Midbrain (tissue), 1 donor: ENCODE measurements around the gene SLMAP.
"Not testable (repeated sequence)": the region's sequence is repeated elsewhere in the genome, so short reads cannot be mapped to it uniquely, and the experiment has no call there.

Experiments
- DNase-seq: peaks from one replicate; lab custom pipeline; 2025; lab: John Stamatoyannopoulos, UW

Gene SLMAP

GRCh38 chr3:57826952-57827723 is 71.0 kb downstream of the SLMAP start:
- DNase-seq, result no peak

DNA sequence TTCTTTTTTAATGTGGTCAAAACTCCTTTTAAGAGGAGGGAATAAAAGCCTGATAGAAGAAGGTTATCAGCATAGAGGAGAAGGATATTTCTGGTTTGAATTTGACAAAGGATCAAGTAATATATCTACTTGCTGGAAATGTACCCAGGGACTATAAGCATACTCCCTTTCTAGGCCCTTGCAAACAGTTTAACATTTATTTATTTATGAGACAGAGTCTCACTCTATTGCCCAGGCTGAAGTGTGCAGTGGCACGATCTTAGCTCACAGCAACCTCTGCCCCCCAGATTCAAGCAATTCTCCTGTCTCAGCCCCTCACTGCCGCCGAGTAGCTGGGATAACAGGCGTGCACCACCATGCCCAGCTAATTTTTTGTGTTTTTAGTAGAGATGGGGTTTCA is 71.6 kb downstream of the SLMAP start:
- DNase-seq, result no peak

- DNase-seq, result no peak
Observed at GRCh38 chr3:57832486-57832885, 76.4 kb downstream of the SLMAP start.

DNA sequence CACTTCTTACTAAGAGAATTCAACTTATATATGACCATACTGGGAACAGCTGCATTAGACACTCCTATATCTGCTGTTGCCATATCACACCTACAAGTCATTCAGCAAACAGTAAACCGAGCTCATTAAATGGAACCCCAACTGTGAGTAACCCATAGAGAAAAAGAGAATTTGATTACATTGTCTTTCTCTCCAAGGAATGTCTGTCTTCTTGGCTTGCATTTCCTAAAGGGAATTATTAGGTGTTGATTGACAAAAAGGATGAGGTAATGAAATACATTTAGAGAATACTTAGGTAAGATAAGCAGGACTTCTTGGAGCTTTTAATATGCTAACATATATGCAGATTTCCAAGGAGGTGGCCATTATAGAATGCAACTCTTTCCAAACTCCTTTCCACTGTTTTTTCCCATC is 76.8 kb downstream of the SLMAP start:
- DNase-seq, result no peak

DNA sequence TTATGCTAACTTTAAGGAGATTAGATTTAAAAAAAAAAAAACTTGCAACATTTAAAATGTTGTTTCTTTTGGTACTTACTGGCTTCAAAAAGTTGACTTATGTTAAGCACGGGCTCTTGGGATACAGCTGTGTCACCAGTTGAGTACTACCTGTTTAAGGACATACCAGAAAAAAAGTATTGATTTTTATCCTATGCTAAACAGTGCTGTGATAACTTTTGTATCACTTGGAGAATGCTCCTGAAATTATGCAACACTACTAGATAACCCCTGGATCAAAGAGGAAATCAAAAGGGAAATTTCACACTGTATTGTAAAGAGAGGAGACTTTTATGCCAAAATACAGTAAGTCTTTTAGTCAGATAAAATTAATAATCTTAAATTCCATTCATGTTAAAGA is 77.7 kb downstream of the SLMAP start:
- no peak for DNase-seq

DNA sequence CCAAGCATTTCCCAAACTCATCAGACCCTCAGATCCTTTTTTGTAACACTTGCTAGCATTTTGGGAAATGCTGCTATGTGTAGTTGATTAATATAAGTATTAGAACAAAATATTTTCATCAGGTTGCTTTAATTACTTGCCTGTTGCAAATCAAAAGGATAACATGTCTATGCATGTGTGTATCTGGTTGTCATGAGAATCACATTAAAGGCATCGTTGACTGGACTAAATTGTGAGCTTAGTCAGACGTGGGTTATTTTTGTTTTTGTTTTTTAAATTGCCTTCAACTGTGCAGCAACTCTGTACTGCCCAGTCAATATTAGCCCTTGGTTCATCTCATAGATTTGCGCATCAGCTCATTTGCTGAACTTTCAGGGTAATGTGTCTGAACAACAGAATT is 81.6 kb downstream of the SLMAP start:
- no peak for DNase-seq

DNA sequence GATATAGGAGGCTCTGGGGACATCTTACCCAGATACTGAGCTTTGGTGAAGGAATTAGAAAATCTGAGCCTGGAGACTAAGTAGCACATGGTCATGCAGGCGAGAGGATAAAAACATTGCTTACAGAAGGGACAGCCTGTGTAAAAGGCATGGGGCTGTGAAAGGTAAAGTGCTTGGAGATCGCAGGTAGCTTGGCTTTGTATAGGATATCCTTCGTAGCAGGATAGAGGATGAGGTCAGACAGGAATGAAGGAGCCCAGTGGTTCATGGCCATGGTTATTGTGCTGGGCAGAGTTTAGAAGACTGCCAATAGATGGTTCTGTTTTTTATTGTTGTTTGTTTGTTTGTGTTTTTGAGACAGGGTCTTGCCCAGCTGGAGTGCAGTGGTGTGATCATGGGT is 82.5 kb downstream of the SLMAP start:
- DNase-seq, result no peak

- no peak for DNase-seq
Observed at GRCh38 chr3:57840473-57840872, 84.4 kb downstream of the SLMAP start.

- no peak for DNase-seq
Observed at GRCh38 chr3:57841818-57842217, 85.7 kb downstream of the SLMAP start.

- DNase-seq, result no peak
Observed at GRCh38 chr3:57848177-57848738, 92.1 kb downstream of the SLMAP start.

DNA sequence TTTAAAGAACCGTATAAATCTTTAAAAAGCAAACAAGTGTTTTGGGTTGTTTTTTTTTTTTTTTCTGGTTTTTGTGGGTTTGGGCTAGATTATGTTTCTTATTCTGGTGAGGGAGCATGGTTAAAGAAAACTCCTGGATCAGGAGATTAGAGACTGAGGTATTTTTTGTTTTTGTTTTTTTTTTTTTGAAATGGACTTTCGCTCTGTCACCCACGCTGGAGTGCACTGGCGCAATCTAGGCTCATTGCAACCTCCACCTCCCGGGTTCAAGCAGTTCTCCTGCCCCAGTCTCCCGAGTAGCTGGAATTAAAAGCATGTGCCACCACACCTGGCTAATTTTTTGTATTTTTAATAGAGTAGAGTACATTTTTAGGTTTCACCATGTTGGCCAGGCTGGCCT is 95.2 kb downstream of the SLMAP start:
- no peak for DNase-seq

- DNase-seq, result no peak
Observed at GRCh38 chr3:57852896-57853295, 96.8 kb downstream of the SLMAP start.

DNA sequence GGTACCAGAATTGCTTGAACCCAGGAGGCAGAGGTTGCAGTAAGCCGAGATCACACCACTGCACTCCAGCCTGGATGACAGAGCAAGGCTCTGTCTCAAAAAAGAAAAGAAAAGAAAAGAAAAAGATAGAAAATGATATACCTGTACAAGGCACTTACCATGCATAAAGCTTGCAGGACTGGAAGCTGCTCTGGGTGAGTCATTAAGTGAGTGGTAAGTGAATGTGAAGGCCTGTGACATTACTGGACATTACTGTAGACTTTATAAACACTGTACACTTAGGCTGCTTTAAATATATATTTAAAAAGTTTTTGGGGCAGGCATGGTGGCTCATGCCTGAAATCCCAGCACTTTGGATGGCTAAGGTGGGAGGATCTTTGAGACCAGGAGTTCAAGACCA is 99.2 kb downstream of the SLMAP start:
- DNase-seq, result no peak

DNA sequence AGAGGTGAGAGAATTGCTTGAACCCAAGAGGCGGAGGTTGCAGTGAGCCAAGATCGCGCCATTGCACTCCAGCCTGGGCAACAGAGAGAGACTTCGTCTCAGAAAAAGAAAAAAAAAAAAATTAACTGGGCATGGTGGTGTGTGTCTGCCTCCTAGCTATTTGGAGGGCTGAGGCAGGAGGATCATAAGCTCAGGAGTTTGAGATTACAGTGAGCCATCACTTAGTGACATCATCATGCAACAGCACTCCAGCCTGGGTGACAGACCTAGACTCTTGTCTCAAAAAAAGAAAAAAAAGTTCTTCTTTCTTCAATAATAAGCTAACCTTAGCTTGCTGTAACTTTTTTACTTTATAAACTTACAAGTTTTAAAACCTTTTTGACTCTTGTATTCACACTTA is 99.8 kb downstream of the SLMAP start:
- no peak for DNase-seq

DNA sequence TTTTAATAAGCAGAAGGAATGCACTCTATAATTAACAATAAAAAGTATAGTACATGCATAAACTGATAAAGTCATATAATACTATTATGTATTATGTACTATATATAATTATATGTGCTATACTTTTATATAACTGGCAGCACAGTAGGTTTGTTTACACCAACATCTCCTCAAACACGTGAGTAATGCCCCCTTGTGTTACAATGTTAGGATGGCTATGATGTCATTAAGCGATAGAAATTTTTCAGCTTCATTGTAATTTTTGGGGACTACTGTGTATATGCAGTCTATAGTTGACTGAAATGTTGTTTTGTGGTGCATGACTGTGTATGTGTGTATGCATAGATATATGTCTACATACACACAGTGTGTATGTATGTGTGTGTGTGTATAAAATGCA is 100.6 kb downstream of the SLMAP start:
- no peak for DNase-seq

DNA sequence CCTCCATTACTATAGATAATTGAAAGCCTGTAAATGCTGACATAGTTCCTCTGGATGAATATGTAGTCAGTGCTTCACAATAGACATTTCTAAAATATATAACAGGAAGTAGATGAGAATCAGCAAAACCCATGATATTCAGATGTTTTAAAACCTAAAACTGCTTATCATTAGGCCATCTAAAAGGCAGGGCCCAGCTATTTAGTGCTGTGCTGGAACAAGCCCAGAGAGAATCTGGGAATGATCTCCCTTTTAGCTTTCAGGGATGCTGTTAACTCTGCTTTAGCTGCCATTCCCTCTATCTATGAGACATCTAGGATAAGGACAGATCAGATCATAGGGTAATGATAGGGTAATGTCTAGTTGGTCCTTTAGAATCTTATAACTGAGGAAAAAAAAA is 106.8 kb downstream of the SLMAP start:
- no peak for DNase-seq

- DNase-seq, result no peak
Observed at GRCh38 chr3:57863380-57863779, 107.3 kb downstream of the SLMAP start.

GRCh38 chr3:57864853-57865252 is 108.7 kb downstream of the SLMAP start:
- no peak for DNase-seq

DNA sequence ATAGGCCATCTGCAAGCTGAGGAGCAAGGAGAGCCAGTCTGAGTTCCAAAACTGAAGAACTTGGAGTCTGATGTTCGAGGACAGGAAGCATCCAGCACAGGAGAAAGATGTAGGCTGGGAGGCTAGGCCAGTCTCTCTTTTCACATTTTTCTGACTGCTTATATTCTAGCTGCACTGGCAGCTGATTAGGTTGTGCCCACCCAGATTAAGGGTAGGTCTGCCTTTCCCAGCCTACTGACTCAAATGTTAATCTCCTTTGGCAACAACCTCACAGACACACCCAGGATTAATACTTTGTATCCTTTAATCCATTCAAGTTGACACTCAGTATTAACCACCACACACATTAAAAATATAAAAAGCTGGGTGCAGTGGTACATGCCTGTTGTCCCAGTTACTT is 113.0 kb downstream of the SLMAP start:
- DNase-seq, result not testable (repeated sequence)

DNA sequence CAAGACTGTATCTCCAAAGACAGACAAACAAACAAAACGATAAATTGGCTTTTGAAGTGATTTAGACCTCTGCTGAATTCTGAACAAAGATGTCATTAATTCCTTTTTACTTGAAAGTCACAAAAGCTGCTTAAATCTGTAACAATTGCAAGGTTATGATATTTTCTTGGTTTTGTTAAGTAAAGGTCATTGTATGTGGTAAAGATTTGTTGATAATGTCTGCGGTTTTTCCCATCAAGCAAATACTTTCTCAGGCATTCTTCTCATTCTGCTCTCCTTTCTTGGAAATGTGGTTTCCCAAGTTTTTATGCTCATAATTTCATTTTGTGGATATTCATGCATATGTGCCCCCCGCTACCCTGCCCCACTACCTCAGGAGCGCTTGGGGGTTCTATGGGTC is 116.5 kb downstream of the SLMAP start:
- no peak for DNase-seq

- DNase-seq, result no peak
Observed at GRCh38 chr3:57876632-57877031, 120.5 kb downstream of the SLMAP start.

- DNase-seq, result no peak
Observed at GRCh38 chr3:57877116-57877515, 121.0 kb downstream of the SLMAP start.

GRCh38 chr3:57884436-57884835 is 128.3 kb downstream of the SLMAP start:
- not testable (repeated sequence) for DNase-seq

DNA sequence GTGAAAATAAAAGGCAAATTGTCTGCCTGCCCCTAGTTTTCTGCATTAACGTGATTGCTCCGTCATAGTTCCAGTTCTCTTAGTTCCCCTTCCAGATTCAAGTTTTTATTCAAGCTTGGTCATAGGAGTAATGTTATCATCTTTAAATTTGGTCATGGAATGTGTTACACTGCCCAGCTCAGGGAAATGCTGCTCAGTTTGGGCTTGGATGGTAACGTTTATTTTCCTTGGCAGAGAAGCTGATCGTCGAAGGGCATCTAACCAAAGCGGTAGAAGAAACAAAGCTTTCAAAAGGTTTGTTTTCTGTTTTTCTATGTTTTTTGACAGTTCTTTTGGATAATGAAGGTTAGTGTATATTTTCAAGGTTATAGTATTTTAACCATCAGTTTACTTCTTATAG is 133.7 kb downstream of the SLMAP start:
- DNase-seq, result no peak
